Measurements from ENCODE around the gene SH3PXD2A. TPM values are rescaled to one million over a fixed set of nuclear protein-coding genes. Genes with fewer than 3 reads are reported as not detected.

Gene SH3PXD2A
- total RNA-seq, 4 donors from 2014 or later: 128 to 154 (median 136) TPM

GRCh38 chr10:103571656-103571975, 283.8 kb downstream of the SH3PXD2A start:
- Histone ChIP-seq H3K9me3 (no peaks in the 10 kb centered on the region), H3K27ac (no peak overlapping the region), H3K4me3 (no peak overlapping the region), H3K36me3 (no peaks in the 10 kb centered on the region), H3K27me3 (no peaks in the 10 kb centered on the region), H3K4me1 (no peaks in the 10 kb centered on the region)
- DNase-seq (ENCODE audit: low spot score in 2 of 2): no peak
- 80 to 93% methylated on average over 1 to 18 of the region's 18 CpGs for WGBS, 2 donors
- TF ChIP-seq EP300 (IDR thresholded peaks at IDR 0.05) (no peak), POLR2A (IDR thresholded peaks at IDR 0.05) (no peak), CTCF (IDR thresholded peaks at IDR 0.05) (no peak)

DNA sequence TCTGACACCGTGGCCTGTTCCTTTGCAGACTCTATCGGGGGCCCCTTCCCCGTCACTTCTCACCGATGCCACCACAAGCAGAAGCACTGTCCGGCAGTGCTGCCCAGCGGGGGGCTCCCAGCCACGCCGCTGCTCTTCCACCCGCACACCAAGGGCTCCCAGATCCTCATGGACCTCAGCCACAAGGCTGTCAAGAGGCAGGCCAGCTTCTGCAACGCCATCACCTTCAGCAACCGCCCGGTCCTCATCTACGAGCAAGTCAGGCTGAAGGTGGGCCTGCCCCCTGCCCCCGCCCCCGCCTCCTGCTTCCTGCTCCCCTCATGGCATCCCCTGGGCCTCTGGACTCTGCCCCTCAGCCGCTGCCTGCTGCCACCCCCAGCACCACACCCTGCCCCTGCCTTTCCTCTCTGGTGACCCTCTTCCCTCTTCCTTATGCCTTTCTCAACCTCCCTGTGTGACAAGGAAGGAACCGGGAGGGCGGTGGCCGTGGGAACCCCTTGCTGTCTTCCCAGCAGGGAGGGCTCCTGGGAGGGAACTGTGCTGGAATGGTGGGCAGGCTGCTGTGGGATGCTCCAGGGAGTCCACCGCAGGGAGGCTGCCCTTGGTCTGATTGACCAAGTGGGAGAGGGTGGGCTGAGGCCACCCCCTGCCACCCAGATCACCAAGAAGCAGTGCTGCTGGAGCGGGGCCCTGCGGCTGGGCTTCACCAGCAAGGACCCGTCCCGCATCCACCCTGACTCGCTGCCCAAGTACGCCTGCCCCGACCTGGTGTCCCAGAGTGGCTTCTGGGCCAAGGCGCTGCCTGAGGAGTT, 284.3 kb downstream of the SH3PXD2A start:
- Histone ChIP-seq H3K27ac (no peak overlapping the region), H3K4me1 (no peaks in the 10 kb centered on the region), H3K27me3 (no peaks in the 10 kb centered on the region), H3K9me3 (no peaks in the 10 kb centered on the region), H3K4me3 (no peak overlapping the region), H3K36me3 (no peaks in the 10 kb centered on the region)
- 85 to 92% methylated on average over 20 of the region's 28 CpGs for WGBS, 2 donors
- TF ChIP-seq EP300 (IDR thresholded peaks at IDR 0.05) (no peak), POLR2A (IDR thresholded peaks at IDR 0.05) (no peak), CTCF (IDR thresholded peaks at IDR 0.05) (no peak)
- no peak for DNase-seq (ENCODE audit: low spot score in 2 of 2)

GRCh38 chr10:103569896-103570295, 285.5 kb downstream of the SH3PXD2A start:
- H3K4me1 ChIP-seq: no peaks in the 10 kb centered on the region
- 51 to 61% methylated on average over 5 of the region's 5 CpGs for WGBS, 2 donors
- TF ChIP-seq EP300 (IDR thresholded peaks at IDR 0.05) (no peak), CTCF (IDR thresholded peaks at IDR 0.05) (no peak), POLR2A (IDR thresholded peaks at IDR 0.05) (no peak)
- no peak overlapping the region for H3K4me3 ChIP-seq
- no peaks in the 10 kb centered on the region for H3K27me3 ChIP-seq
- no peak for DNase-seq (ENCODE audit: low spot score in 2 of 2)
- H3K36me3 ChIP-seq: no peaks in the 10 kb centered on the region
- no peak overlapping the region for H3K27ac ChIP-seq
- no peaks in the 10 kb centered on the region for H3K9me3 ChIP-seq

DNA sequence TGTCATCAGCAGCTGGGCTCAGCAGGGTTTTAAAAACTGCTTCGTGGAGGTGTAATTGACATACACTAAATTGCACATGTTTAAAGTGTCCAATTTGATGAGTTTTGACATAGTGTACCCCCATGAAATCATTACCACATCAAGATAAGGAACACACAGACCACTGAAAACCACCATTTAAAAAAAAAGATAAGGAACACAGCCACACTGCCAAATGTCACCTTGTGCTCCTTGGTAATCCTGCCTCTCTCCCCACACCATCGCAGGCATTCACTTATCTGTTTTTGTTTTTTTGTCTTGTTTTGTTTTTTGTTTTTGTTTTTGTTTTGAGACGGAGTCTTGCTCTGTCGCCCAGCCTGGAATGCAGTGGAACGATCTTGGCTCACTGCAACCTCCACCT, 286.9 kb downstream of the SH3PXD2A start:
- Histone ChIP-seq H3K27ac (no peak overlapping the region), H3K36me3 (no peaks in the 10 kb centered on the region), H3K4me3 (no peak overlapping the region), H3K9me3 (no peaks in the 10 kb centered on the region), H3K4me1 (no peaks in the 10 kb centered on the region), H3K27me3 (no peaks in the 10 kb centered on the region)
- DNase-seq (ENCODE audit: low spot score in 2 of 2): no peak
- 88 to 94% methylated on average over 5 of the region's 5 CpGs for WGBS, 2 donors
- no peak for TF ChIP-seq CTCF (IDR thresholded peaks at IDR 0.05)
- no peak for TF ChIP-seq EP300 (IDR thresholded peaks at IDR 0.05)
- TF ChIP-seq POLR2A (IDR thresholded peaks at IDR 0.05): no peak

GRCh38 chr10:103566536-103566935, 288.8 kb downstream of the SH3PXD2A start:
- DNase-seq (ENCODE audit: low spot score in 2 of 2): no peak
- no peaks in the 10 kb centered on the region for H3K4me1 ChIP-seq
- no peak for TF ChIP-seq CTCF (IDR thresholded peaks at IDR 0.05)
- TF ChIP-seq POLR2A (IDR thresholded peaks at IDR 0.05): no peak
- TF ChIP-seq EP300 (IDR thresholded peaks at IDR 0.05): no peak
- no peaks in the 10 kb centered on the region for H3K36me3 ChIP-seq
- H3K27me3 ChIP-seq: peaks cover 0 to 1% of the 10 kb centered on the region in 2 donors
- no peaks in the 10 kb centered on the region for H3K9me3 ChIP-seq
- 23 to 25% methylated on average over 3 of the region's 3 CpGs for WGBS, 2 donors
- no peak overlapping the region for H3K27ac ChIP-seq
- H3K4me3 ChIP-seq: no peak overlapping the region
